ENCODE data around the gene MAP4K5. TPM values are rescaled to one million over a fixed set of nuclear protein-coding genes. Genes with fewer than 3 reads are reported as not detected.

Gene MAP4K5

DNA sequence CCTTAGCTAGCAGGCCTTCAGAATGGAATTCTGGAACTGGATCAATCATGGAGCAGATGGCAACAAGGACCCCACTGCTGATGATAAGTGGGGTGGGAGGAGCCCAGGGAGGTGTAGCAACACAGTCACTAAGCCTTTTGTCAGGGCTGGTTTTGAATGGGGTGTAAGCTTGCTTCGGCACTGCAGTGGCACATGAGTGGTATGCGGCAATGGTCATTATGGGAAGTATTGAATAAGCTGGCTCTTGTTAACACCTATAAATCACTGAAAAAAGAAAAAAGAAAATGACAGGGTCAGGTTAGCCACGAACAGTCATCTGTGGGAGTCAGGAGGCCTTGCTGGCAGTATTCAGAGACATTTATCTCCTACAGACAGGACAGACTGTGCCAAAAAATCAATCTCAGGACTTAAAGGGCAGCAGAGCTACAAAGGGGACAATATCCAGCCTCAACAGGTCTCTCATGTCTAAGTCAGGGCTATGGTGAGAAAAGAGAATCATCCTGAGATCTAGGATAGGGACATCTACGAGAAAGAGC lies 154.8 kb downstream of the MAP4K5 start:
- Histone ChIP-seq H3K4me1 (ENCODE audit: control insufficient read depth, insufficient read depth, low read length) (no peaks in the 10 kb centered on the region), H3K4me3 (ENCODE audit: low read length) (no peak overlapping the region), H3K4me2 (ENCODE audit: low read length) (no peak overlapping the region), H3K27me3 (ENCODE audit: control insufficient read depth, insufficient read depth, low read length) (no peaks in the 10 kb centered on the region), H3K36me3 (ENCODE audit: insufficient read depth, low read length) (no peaks in the 10 kb centered on the region), H3K9ac (ENCODE audit: low read depth, low read length) (no peak overlapping the region), H3K9me3 (replicated peaks; ENCODE audit: low read length) (no peaks in the 10 kb centered on the region)

DNA sequence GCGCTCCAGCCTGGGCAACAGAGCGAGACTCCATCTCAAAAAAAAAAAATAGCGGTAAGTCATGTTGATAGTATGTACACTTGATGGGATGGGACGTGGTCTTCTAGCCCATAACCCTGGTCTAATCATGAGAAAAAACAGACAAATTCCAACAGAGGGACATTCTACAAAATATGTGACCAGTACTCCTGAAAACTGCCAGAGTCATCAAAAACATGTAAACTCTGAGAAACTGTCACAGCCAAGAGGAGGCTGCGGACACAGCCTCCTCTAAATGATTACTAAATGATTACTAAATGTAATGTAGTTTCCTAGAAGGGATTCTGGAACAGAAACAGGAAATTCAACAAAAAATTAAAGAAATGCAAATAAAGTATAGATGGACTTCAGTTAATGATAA lies 156.6 kb downstream of the MAP4K5 start:
- Histone ChIP-seq H3K9me3 (replicated peaks; ENCODE audit: low read length) (no peaks in the 10 kb centered on the region), H3K4me2 (ENCODE audit: low read length) (no peak overlapping the region), H3K9ac (ENCODE audit: low read depth, low read length) (no peak overlapping the region), H3K4me1 (ENCODE audit: control insufficient read depth, insufficient read depth, low read length) (no peaks in the 10 kb centered on the region), H3K36me3 (ENCODE audit: insufficient read depth, low read length) (no peaks in the 10 kb centered on the region), H3K27me3 (ENCODE audit: control insufficient read depth, insufficient read depth, low read length) (no peaks in the 10 kb centered on the region), H3K4me3 (ENCODE audit: low read length) (no peak overlapping the region)

DNA sequence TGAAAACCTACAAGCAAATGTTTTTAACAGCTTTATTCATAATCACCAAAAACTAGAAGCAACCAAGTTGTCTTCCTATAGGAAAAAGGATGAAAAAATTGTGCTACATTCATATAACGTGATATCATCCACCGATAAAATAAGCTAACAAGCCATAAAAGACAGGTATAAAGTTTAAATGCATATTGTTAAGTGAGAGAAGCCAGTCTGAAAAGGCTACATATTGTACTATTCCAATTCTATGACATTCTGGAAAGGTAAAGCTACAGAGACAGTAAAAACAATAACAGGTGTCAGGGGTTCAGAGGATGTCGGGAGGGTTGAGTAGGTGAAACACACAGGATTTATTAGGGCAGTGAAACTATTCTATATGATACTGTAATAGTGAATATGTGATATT lies 158.4 kb downstream of the MAP4K5 start:
- H3K36me3 ChIP-seq (ENCODE audit: insufficient read depth, low read length): no peaks in the 10 kb centered on the region
- no peaks in the 10 kb centered on the region for H3K4me1 ChIP-seq (ENCODE audit: control insufficient read depth, insufficient read depth, low read length)
- H3K4me2 ChIP-seq (ENCODE audit: low read length): no peak overlapping the region

DNA sequence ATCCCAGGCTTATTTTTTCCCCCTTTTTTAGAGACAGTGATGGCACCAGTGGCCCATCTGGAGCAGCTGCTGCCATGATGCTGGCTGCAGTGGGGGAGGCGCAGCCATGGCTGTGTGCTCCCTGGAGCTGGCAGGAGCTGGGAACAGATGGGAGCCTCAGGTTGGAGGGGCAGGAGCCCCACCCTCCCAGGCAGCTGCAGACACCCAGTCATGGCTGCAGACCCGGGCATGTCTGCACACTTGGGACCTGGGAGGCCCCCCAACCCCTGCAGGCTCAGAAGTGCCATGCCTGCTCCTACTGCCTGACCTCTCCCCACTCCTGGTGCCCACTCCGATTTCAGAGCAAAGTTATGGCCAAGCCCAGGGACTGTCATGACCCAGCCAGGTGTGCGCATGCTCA lies 160.8 kb downstream of the MAP4K5 start:
- Histone ChIP-seq H3K9ac (ENCODE audit: low read depth, low read length) (no peak overlapping the region), H3K27me3 (ENCODE audit: control insufficient read depth, insufficient read depth, low read length) (no peaks in the 10 kb centered on the region), H3K4me1 (ENCODE audit: control insufficient read depth, insufficient read depth, low read length) (peaks cover 1% of the 10 kb centered on the region), H3K9me3 (replicated peaks; ENCODE audit: low read length) (no peaks in the 10 kb centered on the region), H3K4me3 (ENCODE audit: low read length) (no peak overlapping the region), H3K36me3 (ENCODE audit: insufficient read depth, low read length) (no peaks in the 10 kb centered on the region), H3K4me2 (ENCODE audit: low read length) (no peak overlapping the region)

More for the DNA sequence above, 158.4 kb downstream of the MAP4K5 start:
- Histone ChIP-seq H3K9ac (ENCODE audit: low read depth, low read length) (no peak overlapping the region), H3K9me3 (replicated peaks; ENCODE audit: low read length) (no peaks in the 10 kb centered on the region), H3K27me3 (ENCODE audit: control insufficient read depth, insufficient read depth, low read length) (no peaks in the 10 kb centered on the region), H3K4me3 (ENCODE audit: low read length) (no peak overlapping the region)

Small RNA genes lying within 50 kb of the gene (small RNA-seq; reads per million reads assigned to genes)
- not detected for gene RF00019
- gene SNRPGP1: not detected

Measured in skeletal muscle satellite cell (primary cell).